Inflammatory macrophage treated with lipopolysaccharide for 1 hour (primary cell): ENCODE results near the gene ZNF319.

ENCODE experiments used
- DNase-seq, 2 donors: peaks; one replicate each; pipeline ENCODE4 v3.0.0-alpha.2; 2020 to 2022

The ZNF319 gene

DNA sequence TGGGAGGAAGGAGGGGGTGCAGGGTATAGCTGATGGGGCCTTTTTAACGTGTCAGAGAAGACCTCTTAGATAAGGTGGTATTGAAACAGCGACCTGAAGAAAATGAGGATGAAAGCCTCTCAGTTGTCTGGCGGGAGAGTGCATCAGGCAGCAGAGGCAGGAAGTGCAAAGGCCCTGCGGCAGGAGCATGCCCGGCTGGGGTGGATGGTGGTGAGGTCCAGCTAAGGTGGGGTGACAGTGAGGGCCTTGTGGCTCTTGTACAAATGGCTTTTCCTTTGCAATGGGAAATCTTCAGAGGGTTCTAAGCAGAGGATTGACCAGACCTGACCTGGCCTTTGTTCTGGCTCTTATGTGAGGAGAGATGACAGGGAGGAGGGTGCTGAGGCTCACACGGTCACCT is 36.5 kb upstream of the ZNF319 start:
- no peak for DNase-seq

DNA sequence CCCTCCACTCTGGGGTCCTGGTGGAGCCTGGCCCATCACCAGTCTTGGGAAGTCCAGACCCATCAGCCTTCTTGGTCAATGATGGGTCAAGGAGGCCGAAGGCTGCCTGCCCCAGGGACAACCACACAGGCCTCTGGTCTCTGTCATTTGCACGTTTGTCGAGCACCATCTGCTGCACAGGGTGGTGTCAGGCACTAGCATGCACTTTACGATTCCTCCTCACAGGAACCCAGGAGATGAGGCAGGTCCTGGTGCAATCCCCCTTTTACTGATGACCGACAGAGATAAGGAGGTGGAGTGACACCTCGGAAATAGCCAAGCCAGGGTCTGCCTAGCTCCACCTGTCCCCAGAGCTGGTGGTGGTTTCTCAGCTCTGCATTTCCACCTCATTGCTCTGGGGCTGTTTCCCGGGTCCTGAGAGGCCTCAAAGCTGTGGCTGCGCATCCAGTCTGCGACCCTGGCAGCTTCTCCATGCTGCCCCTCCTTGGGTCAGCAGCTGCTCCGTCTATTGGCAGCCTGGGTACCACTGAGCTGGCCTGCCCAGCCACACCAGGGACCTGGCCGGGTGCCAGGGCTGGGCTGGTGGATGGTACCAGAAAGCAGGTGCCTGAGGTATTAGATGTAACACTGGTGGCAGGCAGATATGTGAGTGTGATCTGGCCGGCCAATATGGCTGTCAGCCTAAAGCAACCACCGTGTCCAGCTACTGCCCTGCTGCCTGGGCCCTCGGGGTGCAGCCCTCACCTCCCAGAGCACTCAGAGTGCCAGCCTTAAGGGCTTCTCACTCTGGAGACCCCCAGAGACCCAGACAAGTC is 35.1 kb upstream of the ZNF319 start:
- DNase-seq, result no peak

DNA sequence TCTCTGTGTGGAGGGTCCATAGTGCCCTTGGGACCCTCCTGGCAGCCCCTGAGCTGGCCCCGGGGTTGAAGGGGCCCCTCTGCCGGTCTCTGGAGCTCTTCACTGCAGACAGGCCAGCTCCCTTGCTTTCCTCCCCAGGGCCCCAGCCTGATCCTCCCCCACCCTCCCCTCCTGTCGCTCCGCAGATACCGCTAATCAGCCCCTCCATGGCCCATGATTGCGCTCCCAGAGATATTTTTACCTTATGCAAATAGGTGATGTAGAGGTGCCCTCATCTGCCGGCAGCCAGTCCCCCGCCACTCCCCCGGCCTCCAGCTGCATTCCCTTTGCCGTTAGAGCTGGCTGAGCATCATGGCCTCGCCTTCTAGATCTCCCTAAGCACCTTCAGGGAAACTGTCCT is 34.3 kb upstream of the ZNF319 start:
- no peak for DNase-seq

DNA sequence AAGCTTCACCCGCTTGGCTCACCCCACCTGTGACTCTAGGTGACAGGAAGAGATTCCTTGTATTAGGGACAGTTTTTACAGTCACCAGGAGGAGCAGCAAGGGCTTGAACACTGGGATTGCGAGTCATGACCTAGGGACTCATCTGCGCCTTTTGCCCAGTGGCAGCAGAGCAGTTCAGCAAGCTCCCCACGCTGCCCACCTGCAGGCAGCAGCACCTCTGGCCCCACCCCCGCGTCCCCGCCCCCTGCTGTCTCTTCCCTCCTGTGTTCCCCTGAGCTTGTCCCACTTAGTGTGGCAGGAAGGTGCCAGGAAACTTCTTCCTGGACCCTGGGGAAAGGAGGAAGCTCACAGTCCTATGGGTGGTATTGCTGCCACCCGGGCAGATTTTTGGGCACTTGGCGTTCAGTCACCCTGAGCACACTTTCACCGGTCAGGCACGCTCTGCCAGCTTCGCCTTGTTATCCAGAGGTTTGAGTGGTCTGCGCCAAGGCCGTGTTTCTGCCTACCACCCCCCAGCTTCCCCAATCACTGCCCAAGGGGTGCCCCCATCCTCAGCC is 33.7 kb upstream of the ZNF319 start:
- no peak for DNase-seq

DNA sequence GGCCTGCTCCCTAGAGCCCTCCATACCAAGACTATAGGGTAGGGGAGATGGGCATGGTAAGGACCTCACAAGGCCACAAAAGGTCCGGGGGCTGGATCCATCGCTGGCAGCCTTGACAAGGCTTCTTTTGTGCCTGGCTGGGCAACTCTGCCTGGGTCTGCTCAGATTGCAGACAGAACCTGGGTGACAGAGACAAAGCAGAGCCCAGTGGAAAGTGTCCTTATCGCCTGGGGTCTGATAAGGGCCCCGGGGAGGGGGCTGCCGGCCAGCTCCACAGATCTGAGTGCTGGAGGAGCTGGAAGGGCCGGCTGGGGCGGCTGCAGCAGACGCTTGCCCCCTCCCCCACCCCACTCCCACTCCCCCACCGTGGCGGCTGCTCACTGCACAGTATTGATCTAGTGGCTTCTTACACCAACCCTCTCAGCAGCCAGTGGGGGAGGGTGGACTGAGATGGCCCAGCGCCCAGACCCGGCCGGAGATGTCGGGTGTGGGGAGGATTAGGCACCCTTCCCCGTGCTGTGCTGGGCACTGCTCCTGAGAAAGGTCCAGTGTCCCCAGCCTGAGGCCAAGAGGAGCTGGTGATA is 32.3 kb upstream of the ZNF319 start:
- DNase-seq, result no peak

DNA sequence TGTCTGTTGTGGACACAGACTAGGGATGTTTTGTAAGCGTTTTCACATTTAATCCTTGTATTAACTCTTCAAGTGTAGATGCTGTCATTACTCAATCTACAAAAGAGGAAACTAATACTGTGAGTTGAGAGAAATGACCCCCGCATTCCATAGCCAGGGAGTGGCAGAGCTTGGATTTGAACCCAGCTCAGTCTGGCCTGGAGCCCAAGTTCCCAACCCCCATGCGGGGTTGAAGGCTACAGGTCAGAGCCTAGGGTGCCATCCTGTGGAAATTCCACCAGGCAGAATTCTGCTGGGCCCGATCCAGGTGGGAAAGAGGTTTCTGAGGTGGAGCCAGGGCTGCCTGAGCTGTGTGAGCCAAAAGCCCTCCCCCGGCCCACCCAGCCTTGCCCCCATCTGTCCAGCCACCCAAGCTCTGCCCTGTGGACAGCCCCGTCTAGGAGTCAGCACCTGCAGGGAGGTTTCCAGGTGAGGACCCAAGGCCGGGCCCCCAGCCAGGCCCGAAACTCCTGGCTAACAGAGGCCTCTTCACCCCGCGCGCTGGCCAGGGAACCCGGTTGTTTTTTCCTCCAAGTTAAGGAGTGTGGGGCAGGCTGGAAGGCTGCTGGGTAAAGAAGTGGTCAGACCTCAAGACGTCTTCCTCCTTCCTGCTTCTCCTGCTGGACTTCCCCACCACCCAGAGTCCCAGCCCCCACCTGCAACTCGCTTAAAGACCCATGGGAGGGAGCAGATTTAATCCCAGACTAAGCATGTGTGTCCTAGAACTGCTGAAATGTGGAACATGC is 30.7 kb upstream of the ZNF319 start:
- no peak for DNase-seq

DNA sequence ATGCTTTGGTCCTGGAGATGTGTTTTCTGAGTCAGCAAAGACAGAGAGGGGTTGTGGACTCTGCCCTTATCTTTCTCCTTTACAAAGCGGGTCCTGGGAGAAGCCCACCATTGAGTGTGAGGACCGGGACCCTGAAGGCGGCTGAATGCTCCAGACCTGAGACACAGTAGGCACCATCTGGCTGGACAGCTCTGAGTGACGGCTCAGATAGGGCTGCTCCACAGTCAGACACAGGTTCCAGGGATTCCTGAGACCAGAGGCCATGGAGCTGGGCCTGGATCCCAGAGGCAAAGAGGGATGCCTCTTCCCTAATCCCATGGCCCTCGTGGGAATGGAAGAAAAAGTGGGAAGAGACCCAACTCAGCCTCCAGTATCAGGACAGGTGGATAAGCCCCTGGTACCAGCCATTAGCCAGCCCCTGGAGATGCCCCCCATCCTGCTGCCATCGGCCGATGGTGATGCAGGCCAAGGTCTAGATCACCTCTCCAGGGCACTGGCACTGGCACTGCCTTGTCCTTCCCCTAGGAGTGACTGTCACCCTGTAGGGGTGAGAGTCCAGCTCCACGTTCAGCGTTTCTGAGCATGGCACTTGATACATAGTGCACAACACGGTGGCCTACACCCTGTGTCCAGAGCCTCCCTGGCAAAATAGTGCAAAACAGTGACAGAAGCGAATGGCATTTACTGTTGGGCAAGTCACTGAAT is 29.8 kb upstream of the ZNF319 start:
- no peak for DNase-seq

DNA sequence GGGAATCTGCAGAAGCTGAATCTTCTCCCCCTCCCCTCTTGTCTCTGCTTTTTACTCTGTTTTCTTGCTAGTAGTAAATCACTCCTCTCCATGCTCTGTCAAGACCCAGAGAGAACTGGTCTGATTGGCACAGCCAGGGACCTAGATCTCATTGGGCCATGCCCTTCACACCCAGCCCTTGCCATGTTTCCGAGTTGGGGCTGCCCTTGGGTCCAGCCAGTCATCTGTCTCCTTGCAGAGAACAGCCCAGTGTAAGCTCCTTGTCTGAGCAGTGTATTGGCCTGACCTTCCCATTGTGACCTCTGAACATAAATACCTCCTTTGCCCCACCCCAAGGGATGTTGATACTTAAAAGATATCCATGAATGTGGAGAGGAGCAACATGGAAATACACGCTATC is 28.9 kb upstream of the ZNF319 start:
- no peak for DNase-seq

DNA sequence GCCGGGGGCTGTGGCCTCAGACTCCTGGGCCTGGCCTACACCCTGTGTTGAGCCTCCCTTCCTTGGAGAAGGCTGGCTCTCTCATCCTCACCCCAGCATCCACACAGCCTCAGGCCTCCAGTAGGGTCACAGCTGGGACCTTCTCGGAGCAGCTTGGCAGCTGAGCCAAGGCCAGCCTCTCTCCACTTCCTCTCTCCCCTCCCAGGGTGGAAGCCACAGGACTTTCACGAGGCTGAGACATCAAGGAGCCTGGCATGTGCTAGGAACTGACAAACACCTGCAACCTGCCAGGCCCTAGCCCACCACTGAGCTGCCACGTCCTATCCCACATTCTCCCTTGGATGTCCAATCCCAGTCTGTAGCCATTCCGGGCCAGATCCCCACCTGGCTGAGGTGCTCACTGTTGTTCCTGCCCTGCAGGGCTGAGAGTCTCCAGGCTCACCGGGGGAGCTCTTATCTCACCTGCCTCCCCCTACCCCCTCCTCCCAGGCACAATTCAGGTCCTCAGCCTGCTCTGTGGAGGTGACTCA is 28.1 kb upstream of the ZNF319 start:
- DNase-seq, result no peak

DNA sequence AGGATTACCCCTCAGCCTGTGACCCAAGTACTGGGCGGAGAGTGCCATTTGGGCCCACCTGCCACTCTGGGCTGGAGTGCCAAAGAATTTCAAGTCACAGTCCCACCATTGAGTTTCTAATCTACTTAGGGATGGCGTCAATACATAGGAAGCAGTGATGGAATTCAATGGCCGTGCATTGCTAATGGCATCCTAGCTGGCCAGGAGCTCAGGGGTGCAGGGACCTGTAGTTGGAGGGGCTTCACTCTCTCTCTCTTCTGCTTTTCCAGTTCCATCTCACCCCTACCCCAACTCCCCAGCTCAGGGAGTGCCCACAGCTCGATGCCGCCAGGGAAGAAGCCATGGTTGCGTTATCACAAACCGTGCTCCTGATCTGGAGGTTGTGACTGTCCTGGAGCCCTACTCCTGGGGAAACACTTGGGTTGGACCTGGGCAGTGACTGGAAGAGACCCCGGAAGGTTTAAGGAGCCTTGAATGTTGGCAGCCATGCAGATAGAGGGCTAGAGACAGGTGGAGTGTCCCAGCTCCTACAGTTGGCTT is 27.5 kb upstream of the ZNF319 start:
- no peak for DNase-seq

DNA sequence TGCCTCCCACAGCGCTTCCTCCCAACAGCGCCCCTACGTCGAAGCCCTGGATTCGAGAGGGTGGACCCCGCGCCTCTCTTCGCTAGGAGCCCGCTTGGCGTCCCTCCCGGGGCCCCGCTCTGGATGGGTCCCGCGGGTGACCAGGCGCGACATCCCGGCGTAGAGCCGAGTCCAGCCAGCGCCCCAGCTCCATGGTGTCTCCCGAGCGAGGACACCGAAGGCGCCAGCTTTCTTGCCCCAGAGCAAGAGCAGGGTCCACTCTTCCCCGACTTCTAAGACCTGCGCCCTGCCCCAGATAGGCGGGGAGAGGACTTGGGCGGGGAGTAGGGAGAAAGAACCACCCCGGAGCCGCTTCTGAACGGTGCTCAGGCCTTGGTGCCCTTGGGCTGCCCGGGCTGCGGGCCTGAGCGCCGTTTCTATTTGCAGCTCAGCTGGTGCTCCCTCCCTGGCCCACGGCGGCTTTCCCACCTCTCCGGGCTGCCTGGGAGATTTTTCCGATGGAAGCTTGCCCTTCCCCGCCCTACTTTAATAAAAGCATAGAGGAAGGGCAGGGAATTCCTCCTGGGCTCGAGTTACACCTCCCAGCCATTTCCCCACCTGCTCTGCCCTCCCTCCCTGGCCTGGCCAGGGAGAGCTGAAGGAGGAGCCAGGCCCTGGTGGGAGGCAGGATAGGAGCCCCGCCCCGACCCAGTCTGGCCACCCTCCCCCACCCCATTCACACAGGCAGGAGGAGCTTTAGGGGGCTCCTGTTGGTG is 26.9 kb upstream of the ZNF319 start:
- DNase-seq, result no peak

DNA sequence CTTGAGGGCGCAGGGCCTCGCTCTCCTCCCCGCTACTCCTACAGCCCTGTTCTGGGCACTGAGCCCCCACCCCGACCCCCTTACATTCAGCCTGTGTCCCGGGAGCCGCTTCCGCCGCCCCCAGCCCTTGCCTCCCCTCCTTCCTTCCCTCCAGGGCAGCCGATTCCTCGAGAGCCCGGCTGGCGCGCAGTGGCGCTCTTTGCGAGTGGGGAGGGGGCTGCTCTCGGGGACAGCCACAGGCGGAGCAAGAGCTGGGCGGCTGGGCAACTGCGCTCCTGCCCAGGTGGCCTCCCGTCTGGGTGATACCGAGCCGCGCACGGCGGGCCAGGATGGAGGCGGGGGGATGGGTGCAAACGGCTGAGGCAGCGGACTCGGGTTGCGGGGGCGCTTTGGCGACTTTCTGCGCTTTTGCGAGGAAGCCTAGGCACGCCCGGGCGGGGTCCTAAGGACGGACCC is 26.3 kb upstream of the ZNF319 start:
- DNase-seq, result no peak

DNA sequence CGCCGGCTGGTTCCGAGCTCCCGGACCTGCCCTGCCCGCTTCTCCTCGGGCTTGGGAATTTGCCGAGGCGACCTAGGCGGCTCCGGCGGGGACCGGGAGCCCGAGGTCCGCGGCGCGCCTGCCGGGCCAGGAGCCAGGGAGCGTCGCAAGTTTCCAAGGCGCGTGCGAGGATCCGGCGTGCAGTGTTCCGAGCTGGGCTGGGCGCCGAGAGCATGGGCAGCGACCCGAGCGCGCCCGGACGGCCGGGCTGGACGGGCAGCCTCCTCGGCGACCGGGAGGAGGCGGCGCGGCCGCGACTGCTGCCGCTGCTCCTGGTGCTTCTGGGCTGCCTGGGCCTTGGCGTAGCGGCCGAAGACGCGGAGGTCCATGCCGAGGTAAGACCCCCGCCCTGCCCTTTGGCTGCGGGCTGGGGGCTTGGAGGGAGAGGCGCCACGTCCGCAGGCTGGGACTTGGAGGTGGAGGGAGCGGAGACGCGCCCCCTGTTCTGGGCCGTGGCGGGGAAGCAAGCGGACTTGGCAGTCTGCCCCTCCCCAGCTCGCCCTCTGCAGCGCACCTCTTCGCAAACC is 25.8 kb upstream of the ZNF319 start:
- peak in 1 of 2 donors; percentile 16 for DNase-seq

DNA sequence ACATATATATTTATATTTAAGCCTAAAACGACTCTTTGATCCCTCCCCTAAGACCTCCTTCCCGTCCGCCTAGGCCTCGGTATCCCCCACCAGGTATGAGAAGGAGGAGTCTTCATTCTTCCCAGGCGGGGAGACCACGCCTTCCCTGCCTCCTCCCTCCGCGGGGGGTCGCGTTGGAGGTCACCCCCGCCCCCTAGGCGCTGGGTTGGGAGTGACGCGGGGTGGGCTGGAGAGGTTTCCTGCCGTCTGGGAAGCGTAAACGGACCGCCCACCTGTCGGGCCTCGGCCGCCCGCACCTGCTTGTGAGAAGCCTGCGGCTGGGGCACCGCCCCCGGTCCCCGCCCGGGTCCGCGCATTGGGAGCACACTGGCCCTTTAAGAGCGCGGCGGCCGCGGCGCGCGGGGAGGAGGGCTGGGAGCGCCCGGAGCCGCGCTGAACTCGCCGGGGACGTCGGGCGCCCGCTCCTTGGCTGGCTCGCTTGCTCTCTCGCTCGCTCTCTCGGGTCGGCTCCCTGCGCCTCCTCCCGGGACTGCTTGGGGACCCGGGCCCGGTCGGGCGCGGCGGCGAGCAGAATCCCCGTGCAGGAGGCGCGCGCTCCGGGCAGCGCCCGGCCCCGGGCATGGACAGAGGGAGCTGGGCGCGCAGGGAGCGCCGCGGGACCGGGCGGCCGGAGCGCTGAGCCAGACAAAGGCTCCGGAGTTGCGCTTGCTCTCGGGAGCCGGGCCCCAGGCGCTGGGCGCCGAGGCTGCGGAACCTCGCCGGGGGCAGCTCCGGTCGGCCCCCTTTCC is 25.1 kb upstream of the ZNF319 start, which contains the start of gene MMP15:
MMP15 (plus strand) TSS at position 404 of the 788 bp plus-strand sequence. CDS start 597 bp downstream, outside the sequence.
- DNase-seq, result peak in 1 of 2 donors; percentile 35

DNA sequence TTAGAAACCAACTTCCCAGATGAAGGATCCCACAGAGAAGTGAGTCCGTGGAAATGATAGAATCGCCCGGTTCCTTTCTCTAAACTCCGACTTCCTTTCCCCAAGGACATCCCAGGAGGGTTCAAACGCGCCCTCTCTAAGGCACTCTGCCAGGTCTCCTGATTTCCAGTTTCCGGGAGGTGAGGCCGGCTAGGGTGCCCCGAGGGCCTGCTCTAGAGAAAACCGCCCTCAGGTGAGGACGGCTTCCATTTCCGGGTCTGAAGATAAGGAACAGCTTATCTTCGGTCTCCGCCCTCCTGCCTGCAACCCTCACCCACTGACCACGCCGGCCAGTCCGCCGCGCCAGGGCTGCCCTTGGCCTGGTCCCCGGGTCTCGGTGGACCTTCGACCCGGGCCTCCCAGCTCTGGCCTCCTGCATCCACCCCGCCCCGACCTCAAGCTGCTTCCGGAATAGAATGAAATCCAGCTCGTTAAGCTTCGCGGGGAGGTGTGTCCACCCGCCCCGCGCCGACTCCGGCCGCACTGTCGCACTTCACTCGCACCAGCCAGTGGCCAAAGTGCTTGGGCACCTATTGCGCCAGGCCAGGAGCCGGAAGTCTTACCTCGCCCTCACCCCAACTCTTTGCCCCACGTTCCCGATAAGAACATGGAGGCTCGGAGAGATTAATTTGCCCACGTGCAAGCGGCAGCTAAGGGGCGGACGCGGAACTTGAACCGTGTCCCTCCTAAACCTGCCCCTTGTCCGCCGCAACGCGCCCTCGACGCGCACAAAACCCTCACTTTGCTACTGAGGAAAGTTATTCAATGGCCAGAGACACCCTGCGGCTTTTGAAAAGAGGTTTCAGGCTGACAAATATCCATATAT is 24.2 kb upstream of the ZNF319 start:
- peak in 1 of 2 donors; percentile 6 for DNase-seq

DNA sequence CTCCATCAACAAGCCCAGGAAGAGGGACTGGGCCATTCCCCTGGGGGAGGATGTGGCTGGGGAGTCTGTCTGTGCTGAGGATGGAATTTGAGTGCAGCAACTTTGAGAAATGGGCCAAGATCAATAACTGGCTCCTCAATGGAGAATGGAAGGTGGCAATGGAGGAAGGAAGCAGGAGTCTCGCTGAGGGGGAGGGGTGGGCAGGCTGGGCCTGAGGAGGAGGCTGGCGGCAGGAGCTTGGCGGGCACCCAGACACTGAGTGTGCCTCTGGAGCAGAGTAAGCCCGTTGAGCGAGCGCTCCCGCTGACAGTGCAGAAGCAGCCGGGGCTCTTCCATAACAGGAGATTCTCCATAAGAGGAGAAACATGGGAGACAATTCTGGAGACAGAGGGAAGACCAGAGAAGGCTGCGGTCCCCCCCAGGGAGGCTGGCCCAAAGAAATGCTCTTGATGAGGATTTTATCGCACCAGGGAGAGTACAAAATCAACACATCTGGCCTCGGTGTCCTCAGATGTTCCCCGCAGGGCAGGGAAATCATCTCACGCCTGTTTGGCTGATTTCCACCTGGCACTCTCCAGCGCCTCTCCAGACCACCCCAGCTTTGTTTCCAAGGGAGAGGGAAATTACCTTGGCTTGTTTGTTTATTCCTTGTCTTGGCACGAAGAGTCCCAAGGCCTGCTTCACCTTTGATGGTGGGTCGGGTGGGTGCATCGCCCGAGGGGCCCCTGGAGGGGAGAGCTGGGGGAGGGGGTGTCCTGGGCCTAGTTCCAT is 22.3 kb upstream of the ZNF319 start:
- no peak for DNase-seq

DNA sequence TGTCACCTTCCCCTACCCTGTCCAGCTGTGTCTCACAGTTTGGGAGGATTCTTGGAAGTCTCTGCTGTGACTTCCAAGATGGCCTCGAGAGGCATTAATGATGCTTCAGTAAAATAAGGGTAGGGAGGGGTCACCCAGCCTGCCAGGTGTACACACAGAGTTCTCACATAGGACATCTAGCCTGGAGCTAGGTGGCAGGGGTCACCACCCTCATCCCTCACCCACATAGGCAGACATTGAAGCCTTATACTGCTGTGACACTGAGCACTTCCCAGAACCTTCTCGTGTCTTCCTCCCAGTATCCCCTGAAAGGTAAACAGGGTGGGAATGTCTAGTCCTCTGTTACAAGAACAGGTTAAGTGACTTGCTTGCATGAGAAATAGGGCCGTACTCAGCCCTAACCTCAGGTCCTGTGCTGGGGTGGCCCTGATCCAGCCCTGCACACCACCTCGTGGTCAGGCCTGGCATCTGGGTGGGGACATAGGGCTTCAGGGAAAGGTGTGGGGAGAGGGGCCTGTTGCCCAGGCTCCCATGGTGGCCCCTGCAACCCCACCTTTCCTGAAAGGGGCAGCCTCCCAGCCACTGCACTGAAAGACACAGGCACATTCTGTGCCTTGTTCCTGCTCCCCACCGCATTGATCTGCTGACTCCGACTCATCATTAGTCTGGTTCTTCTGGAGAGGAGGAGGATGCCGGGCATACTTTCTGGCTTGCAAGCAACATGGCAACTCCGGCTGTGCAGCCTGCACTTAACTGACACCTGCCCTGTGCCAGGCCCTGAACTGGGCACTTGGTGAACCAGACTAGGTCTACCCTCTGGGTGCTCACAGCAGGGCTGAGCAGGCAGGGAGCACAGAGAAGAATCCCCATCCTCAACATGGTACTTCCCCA is 21.4 kb upstream of the ZNF319 start:
- DNase-seq, result no peak
